Activated CD8-positive, alpha-beta memory T cell treated with anti-CD3 and anti-CD28 coated beads for 1 hour (primary cell): Measurements from ENCODE around the gene MAP1A.

Experiments
- DNase-seq, 2 donors: peaks; one replicate each; pipeline ENCODE4 v3.0.0-alpha.2; 2020; ENCODE audit warnings: low read depth in 1 of 2; ENCODE audit errors: extremely low read depth in 1 of 2

The MAP1A gene

DNA sequence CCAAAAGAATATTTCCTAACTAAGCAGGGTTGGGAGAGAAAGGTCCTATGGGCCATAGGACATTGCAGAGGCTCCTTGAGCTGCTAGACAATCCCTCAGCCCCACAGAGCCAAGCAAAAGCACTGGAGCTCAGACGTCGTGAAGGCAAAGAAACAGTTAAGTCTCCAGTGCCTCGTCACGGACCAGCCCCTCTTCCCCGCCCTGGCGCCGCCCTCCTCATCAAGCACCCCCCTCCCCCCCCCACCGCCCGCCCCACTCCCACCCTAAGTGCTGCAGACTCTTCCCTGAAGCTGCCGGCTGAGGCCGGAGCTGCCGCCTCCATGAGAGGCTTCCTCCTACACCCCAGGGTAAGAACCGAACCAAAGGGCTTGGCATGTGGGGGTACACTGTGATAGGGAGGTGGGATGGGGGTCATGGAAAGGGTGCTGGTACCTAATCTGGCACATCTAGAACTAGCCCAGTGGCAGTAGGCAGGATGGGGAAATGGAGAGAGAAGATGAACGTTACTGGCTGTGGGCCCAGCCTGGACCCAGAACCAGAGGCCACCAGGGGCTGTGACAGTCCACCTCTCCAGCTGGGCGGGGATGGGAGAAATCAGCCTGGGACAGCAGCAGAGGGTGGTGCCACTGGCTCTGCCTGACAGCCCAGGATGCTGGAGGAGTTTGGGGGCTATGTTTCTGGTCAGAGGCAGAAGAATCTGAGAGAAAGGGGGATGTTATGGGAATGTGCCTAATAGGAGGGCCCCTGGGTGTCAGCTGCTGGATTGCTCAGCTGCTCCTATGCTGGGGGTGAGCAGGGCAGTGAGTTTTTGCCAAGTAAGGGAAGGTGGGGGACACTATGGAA, at the start of gene MAP1A:
Gene MAP1A (plus strand): TSS at position 255 of the 843 bp plus-strand sequence. CDS start 3,866 bp downstream, outside the sequence.
- DNase-seq, result no peak

DNA sequence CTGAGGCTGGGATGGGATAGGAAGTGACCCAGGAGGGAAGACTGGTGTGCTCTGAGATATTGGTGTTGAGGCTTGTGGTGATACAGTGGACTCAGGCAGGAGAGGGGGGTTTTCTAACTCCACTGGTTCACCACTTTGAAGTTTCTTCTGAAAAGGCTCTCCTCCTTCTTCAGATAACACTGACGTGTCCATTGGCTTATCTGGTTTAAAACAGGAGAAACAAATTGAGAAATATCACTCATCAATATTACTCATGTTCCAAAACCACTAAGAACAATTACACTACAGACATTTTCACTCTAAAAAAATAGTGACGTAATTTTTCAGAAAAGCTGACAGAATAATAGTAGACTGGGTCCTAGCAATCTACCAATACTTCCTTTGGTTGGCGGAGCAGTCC, 47.5 kb upstream of the MAP1A start:
- DNase-seq, result no peak

DNA sequence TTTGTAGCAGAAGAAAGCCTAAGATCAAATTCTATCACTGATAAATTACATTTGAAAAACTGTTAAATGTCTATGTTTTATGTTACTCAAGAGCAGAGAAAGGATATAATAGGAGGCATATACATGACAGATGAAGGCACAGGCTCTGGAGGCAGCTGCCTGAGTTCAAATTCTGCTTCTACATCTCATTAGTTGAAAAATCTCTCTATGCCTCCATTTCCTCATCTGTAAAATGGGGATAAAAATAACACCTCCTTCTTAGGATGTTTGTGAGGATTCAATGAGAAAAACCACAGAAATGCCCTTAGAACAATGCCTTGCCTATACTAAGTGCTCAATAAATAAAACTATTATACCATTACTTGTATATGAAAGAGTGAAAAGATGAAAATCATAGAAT, 45.4 kb upstream of the MAP1A start:
- DNase-seq, result no peak

DNA sequence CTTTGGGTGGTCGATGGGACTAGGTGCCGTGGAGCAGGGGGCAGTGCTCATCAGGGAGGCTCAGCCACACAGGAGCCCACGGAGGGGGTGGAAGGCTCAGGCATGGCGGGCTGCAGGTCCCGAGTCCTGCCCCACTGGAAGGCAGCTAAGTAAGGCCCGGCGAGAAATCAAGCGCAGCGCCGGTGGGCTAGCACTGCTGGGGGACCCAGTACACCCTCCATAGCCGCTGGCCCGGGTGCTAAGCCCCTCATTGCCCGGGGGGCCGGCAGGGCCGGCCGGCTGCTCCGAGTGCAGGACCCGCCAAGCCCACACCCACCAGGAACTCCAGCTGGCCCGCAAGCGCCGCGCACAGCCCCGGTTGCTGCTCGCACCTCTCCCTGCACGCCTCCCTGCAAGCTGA, 43.5 kb upstream of the MAP1A start:
- DNase-seq, result no peak

DNA sequence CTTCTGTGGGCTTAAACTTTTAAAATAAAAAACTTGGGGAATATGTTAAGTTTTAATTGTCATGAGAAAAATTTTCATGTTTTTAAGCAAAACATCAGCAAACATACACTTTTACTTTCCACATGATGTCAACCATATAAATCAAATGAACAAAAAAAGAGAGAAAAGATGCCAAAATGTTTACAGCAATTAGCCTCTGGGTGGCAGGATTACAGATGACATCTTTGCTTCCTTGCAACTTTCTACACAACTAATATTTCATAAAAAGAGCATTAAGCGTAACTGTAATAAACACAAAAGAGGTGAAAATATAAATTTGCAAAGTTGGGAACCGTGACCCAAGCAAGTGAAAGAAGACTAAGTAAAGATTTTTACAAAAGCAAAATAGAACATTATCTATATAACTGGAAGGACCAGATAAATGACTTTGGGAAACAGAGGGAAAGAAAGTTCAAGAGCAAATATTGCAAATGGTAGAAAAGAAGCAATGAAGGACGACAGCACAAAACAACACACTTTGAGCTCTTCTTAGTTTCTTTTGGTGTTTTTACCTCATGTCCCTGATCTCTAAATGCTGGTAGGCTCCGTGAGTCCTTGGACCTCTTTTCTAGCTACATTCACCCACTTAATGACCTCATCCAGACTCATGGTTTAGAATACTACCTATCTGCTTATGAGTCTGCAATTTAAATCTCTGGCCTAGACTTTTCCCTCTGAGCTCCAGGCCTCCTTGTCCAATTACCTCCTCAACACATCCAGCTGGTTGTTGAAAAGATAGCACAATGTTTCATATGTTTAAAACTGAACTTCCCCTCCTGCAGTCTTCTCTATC, 33.9 kb upstream of the MAP1A start:
- no peak for DNase-seq

DNA sequence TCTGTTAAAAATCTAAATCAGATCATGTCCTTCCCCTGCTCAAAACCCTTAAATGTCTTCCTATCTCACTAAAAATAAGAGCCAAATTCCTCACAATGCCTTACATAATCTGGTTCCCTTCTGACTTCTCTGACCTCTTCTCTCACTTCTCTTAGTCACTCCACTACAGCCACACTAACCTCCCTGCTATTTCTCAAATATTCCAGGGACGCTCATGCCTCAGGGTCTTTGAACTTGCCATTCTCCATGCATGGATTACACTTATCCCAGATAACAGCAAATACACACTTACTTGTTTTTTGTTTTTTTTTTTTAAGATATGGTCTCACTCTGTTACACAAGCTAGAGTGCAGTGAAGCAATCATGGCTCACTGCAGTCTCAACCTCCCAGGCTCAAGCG, 33.0 kb upstream of the MAP1A start:
- DNase-seq, result no peak

DNA sequence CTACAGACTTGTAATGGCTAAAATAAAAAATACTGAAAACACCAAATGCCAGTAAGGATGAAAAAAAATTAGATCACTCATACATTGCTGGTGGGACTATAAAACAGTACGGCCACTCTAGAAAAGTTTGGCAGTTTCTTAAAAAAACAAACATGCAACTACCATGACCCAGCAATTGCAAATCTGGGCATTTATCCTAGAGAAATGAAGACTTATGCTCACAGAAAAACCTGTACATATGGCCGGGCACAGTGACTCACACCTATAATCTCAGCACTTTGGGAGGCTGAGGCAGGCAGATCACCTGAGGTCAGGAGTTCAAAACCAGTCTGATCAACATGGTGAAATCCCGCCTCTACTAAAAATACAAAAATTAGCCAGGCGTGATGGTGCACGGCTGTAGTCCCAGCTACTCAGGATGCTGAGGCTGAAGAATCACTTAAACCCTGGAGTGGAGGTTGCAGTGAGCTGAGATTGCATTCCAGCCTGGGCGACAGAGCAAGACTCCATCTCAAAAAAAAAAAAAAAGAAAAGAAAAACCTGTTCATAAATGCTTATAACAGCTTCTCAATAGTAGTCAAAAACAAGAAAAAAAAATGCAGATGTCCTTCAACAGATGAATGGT, 30.0 kb upstream of the MAP1A start:
- no peak for DNase-seq

DNA sequence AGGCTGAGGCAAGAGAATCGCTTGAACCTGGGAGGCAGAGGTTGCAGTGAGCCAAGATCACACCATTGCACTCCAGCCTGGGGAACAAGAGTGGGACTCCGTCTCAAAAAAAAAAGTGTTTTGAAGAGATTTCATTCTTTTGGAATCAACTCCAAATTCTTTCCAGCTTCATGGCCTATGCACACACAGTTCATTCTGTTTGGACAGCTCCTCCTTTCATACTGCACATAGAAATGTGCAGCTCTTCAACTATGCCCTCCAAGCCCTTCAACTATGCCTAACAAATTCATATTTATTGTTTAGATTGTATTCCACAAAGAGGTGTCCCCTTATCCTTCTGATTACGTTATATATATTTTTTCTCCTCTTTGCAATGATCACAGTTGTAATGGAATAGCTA, 28.6 kb upstream of the MAP1A start:
- DNase-seq, result no peak

DNA sequence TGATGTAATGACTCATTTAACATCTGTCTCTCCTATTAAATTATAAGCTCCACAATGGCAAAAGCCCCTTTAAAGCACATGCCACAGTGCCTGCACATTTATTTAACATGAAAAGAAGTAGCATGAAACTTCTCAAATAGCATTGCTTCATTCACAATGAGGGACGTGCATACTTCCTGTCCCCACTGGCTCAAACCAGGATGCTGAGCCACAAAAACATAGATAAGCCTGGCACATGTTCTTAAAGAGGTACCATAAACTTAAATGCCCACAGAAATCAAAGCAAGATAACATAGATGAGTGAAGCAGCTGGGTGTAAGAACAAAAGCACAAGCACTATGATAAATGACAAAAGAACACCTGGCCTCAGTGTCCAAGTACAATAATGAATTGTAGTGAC, 28.2 kb upstream of the MAP1A start:
- no peak for DNase-seq

DNA sequence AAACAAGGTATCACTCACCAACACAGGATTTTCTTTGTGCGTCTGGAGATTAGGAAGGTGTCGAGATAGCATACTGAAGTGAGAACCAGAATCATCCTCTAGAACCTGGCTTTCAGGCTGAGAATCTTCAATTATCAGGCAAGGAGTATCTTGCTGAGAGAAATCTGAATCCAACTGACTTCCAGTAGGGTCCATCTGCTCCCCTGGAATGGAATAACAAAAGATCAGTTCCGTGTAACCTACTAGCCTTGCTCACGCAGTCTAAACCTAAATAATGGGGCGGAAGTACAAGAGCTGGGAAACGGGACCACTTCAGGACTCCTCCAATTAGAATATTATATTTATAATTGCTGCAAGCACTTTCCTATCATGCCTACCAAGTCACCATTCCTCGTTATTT, 25.1 kb upstream of the MAP1A start:
- DNase-seq, result no peak

DNA sequence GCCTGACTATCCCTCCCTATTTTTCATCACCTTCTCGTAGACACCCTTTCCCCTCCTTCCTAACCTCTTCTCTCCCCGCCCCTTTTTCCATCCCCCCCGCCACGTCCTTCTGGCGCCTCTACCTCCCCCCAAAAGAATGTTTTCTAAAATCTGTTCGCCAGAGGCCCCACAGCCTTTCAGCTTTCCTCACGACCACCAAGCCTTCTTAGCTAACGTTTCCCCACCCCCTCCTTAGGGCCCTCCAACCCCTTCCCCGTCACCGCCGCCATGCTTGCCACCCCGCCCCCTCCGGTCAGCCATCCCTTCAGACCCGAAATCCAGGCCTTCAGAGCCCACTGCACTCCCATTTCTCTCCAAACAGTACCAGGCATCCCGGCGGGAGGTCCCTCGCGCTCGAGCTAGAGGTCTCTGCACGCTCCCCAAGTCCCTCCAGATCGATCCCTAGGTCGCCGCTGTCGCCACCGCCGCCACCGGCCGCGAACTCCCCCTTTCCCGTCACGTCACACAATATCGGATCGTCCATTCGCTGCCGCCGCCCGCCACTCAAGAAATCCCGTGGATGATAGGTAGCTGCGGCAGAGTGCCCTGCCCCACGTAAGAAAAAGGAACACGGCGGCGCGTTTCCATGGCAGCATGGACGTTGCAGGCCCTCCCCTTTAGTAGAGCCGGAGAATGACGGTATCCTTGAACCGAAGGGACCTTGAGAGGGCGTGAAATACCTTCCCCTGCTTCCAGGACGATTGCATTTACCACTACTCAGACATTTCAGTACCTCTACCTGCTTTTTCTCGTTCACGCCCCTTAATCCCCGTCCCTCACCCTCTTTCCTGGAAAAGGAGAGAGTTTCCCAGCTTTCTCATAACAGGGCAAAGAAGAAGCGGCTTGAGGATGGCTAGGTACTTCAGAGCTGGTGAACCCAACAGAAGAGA, 24.5 kb upstream of the MAP1A start, which contains the start of gene TP53BP1:
Gene TP53BP1 (minus strand): TSS at position 484 of the 929 bp plus-strand sequence. CDS start 113 bp downstream, at position 371.
- DNase-seq, result peak; percentile 89

DNA sequence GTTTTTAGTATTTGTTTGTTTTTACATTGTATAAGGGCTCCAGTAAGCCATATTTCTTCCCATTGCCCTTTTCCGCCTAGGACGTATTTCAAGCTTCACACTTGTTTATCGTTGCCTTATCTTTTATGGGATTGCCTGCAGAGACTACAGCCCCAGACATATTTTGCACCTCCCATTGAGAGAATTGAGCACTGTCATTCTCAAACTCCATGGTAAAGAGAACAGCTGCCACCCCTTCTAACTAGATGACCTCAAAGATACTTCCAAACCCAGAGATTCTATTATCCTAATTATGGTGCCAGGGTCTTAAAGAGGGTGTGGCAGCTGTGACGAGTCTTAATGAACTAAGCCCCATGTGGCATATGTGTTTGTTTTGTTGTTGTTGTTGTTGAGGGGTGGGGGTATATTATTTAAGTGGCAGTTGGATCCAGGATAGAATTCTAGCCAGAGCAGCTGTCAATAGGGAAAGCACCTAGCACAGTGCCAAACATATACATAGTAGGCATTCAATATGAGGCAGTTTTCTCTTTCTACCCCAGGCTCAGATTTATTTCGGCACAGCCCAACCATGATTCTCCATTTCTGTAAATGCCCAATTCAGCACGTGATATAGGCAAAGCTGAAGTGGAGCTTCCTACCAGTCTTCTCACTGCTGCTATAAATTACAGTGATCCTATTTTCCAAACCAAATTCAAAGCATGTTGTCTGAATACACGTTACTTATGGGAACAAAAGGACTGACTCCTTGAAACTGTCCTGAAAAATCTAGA, 23.5 kb upstream of the MAP1A start:
- no peak for DNase-seq

DNA sequence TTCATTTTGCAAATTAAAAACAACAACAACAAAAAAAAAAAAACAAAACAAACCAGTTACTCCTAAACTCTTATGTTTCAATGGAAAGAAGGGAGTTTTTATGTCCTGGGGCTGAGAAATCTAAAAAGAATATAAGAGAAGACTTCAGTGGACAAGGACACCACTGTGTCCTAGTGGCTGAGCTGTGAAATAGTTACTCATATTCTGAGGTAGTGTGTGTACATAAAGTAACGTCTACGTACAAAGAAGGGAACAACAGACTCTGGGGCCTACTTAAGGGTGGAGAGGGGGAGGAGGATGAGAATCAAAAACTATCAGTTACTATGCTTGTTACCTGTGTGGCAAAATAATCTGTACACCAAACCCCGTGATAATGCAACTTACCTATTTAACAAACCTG, 18.4 kb upstream of the MAP1A start:
- no peak for DNase-seq

DNA sequence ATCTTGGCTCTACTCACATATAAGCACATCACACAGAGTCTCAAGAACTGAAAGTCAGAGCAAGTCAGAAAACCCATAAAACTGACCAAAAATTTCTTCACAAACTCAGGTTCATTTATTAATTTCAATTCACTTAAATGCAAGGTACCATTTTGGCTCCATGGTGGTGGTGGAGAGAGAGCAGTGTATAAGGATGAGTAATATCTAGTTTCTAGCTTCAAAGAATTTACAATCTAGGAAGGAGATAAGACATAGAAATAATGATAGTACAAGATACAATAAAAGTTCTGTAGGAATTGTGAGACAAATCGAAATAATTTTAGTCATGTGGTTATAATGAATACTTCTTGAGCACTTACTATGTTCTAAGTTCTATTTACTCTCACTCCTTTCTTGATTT, 17.8 kb upstream of the MAP1A start:
- no peak for DNase-seq

DNA sequence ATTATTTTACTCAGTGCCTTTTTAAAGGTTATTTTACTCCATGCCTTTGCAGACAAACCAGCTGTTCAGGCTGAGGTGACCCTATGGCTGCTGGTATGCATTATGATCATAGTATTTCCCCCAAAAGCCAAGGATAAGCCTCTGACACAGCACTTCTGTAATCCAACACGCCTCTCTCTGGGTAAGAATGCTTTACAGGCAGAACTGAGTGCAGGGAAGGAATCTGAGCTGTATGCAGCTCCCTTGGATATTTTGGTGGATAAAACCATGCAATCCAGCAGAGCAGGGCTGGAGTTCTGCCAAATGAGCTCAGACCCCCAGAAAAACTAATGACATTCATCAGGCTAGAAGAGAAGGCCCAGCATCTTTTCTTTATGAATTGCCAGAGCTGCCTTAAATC, 11.7 kb upstream of the MAP1A start:
- no peak for DNase-seq

DNA sequence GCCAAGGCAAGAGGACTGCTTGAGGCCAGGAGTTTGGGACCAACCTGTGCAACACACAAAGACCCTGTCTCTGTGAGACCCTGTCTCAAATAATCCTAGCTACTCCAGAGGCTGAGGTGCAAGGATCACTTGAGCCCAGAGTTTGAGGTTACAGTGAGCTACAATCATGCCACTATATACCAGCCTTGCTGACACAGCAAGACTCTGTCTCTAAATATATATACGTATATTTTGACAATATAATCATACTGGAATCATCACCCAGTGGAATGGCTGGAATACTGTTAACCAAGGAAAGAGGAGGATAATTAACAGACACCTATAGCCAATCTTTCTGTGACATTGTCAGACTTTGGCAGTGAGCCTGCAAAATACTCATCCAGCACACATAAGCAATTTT, 9.0 kb upstream of the MAP1A start:
- DNase-seq, result no peak

DNA sequence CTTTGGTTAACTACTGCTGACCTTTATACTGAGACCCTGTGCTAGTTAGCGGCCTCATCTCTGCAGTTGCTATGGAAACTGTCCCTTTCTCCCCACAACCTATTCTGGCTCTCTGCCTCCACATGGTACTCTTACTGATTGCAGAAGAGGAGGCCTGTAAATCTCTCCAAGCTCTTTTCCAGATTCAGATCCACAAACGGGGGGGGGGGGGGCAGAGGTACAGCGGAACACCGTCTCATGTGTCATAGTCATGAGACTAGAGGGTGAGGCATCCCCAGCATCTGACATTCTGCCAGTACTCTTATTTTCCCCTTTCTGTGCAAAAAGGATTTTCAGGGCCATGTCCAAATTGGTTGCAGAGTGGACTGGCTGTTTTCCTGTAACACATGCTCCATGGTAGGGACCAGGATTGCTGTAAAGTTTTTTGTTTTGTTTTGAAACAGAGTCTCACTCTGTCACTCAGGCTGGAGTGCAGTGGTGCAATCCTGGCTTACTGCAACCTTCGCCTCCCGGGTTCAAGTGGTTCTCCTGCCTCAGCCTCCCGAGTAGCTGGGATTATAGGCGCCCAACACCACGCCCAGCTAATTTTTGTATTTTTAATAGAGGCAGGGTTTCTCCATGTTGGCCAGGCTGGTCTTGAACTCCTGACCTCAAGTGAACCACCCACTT, 8.3 kb upstream of the MAP1A start:
- no peak for DNase-seq

DNA sequence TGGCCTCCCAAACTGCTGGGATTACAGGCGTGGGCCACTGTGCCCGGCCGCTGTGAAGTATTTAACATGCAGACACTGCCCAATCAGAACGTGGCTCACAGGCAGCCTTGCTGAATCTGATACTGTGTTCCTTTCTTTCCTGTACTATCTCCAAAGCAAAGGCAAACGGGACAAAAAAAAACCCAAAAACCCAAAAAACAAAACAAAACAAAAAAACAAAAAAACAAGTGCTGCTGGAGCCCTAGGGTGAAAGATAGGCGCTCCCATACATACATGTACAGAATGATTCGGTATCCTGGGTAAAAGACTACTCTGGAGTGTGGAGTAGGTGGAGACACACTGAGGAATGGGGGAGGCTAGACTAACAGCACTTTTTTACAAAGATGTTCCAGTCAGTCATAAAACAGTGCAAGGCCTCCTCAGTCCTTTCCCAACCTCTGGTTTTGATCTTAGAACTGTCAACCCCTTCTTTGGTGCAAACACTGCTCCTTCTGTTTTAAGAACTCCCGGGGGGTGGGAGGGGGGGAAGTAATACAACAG, 7.7 kb upstream of the MAP1A start:
- no peak for DNase-seq
